ENCODE data around the gene SELENON.

Gene SELENON

DNA sequence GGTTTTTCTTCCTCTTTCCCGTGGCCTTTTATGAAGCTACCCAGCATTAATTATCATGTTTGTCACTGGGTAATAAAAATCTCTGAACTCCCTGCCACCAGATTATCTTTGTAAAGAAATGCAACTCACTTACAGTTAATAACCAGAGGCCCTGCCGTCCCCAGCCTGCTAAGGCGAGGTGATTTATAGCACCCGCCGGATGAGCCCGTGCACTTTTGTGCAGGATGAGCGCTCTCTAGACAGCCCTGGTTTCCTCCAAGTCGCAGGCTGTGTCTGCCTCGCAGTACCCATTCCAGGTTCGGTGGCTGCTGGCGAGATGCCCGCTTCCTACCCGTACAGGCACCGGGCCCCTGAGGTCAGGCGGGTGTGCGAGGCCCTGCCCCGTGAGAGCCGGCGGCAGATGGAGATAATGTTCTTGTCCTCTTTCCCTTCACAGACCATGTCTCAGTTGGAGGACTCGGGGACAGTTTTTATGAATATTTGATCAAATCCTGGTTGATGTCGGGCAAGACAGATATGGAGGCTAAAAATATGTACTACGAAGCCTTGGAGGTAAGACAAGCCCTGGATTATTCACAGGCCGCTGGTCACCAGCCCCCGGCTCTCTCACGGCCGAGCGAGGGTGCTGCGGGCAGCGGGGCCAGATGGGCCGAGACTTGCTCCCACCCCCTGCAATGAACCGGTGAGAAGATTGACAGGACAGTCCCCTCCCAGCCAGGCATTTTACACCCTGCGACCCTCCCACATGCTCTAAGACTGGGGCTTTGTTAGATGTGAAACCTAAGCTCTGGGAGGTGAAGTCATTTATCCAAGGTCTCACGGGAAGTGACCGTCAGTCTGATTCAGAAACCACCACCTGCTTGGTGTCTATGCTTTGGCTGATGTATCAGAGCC lies 28.5 kb upstream of the SELENON start:
- no peak for DNase-seq

GRCh38 chr1:25772164-25772563 lies 27.8 kb upstream of the SELENON start:
- no peak for DNase-seq

DNA sequence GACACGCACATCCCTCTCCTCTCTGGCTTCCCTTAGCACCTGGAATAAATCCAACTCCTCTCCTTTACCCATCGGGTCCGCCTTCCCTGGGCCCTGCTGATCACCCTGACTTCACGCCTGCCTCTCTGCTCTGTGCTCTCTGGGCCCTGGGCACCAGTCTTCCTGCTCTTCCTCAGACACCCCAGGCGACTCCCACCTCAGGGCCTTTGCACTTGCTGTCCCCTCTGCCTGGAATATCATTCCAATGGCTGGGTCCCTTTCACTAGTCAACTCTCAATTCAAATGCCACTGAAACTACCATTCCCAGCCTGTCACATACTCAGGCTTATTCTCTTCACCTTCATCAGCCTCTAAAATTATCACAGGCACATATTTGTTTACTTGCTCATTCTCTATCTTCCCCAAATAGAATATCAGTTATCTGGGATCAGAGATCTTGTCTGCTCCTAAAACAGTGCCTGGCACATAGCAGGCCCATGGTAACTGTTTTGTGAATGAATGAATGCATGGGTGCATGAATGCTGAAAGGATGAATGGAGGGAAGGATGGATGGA lies 27.2 kb upstream of the SELENON start:
- DNase-seq = no peak

GRCh38 chr1:25773441-25774125 lies 26.4 kb upstream of the SELENON start:
- no peak for DNase-seq

- DNase-seq = no peak
These were observed 25.7 kb upstream of the SELENON start for GRCh38 chr1:25774206-25774803.

- DNase-seq = no peak
These were observed 24.8 kb upstream of the SELENON start for GRCh38 chr1:25774921-25775771.

DNA sequence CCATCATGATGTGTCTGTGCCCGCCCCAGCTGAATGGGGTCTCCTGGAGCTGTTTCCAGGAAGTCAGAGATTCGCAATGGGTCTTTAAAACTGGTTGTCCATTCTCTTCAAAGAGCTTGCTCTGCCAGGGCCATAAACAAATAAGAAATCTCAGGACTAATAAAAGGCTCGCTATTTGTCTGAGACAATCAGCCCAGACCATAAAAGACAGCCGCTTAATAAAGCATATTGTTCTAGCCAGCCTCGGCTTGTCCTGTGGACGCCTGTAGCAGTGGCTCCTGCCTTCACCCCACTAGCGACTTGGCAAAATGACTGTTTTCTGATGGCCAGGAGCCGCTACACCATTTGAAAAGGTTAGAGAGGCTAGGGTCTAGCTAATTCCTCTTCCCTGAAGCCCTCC lies 20.6 kb upstream of the SELENON start:
- DNase-seq = no peak

GRCh38 chr1:25779894-25780293 lies 20.1 kb upstream of the SELENON start:
- no peak for DNase-seq

DNA sequence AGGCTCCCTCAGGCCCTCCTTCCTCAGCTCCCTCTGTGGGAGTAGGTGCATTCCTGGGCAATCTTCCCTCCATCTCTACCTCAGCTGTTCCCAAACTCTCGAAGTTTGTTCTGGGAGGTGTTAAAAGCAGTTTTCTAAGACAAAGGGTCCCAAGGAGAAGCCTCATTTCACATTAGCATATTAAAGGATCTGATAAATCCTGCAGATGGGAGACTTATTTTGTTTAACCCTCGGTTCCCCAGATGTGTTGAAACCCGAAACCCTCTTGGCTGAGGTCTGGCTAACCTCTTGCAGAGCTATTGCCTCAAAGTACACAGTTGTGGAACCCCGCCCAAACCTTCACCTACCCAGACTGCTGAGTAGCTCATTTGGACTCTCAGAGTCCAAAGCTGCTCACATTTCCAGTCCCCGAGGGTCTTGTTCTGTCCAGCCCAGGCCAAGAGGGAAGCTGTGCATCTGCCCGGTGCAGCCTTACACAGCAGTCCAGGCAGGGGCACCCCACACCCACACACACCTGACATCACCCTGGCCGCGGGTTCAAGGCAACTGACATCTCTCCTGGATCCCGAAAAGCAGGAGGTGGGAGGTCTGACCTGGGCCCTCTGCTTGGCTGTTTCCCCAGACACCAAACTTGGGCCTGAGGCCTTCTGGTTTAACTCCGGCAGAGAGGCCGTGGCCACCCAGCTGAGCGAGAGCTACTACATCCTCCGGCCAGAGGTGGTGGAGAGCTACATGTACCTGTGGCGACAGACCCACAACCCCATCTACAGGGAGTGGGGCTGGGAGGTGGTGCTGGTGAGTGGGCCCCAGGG lies 19.5 kb upstream of the SELENON start:
- DNase-seq = no peak

GRCh38 chr1:25781130-25781433 lies 18.9 kb upstream of the SELENON start:
- no peak for DNase-seq

DNA sequence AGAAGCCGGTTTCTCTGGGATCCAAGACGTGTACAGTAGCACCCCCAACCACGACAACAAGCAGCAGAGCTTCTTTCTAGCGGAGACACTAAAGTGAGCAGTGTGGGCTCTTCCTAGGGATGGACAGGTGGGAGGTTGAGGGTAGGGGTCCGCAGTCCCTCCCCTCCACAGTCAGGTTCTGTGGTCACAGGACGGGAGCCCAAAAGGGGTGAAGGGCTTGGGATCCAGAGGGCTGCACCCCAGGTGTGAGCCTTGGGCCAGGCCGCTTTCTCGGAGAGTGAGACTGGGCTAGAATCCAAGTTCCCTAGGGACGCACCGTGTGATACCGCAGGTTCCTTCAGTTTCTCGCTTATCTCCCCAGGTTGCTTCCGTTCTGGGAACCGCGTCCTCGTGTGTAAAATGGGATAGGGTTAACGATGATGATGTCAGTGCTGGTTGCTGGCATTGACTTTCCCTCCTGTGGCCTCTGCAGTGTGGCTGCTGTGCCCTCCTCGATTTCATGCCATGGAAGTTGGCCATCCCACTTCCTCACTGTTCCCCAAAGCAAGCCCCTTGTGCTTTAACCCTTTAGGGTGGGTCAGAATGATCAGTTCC lies 17.3 kb upstream of the SELENON start:
- DNase-seq = no peak

DNA sequence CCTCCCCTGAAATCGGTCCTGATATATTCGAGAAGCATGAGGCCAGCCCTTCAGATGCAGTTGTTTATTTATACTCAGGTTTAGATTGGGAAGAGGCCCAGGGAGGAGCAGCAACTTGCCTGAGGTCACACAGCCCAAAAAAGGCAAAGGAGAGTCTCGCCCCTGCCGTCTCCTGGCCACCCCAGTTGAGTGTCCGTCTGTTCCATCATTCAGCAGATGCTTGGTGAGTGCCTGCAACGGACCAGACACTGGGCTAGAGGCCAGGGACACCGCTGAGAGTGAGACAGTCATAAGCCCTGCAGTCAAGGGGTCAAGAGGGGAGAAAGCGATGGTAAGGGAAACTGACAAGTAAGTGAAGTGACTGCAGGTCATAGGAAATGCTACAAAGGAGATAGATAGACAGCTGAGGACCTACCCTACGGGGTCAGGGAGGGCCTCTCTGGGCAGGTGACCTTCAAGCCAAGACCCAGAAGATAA lies 15.4 kb upstream of the SELENON start:
- no peak for DNase-seq

GRCh38 chr1:25785333-25786067 lies 14.5 kb upstream of the SELENON start:
- DNase-seq = no peak

DNA sequence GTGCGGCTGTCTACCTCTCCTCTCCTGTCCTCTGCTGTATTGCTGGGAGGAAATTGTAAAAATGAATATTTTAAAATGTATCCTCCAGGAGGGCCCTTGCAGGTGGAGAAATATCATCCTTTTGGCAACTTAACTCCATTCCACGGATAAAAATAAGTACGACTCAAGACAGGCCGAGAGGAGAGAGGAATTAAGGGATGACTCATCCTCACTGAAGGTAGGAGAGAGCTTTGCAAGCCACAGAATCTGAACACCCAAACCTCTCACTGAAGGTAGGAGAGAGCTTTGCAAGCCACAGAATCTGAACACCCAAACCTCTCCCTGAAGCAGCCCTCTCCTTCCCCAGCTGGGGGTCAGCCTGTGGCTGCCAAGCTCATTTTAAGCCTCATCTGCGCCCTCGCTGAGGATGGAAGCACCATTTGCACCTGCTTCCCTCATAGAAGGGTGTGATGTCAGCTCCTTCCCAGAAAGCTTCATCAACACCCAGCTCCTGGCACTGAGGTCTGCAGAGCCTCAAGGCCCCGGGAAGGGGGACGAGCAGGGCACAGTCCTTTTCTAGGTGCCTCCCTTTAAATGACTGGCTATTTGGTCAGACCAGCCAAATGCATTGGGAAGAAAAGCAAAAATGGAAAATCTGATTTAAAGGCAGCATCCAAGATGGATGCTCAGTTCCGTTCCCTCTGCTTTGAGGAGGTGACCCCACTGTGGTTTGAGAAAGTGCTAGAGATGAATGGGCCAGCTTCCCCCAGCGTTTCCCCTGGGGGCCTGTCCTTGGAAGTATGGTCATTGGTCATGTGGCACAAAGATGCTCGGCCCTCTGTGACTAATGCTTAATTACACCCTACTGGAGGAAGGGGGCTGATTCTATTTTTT lies 12.9 kb upstream of the SELENON start:
- DNase-seq = peak; percentile 20

GRCh38 chr1:25787760-25788166 lies 12.2 kb upstream of the SELENON start:
- no peak for DNase-seq

- no peak for DNase-seq
These were observed 9.5 kb upstream of the SELENON start for GRCh38 chr1:25790472-25790871.

DNA sequence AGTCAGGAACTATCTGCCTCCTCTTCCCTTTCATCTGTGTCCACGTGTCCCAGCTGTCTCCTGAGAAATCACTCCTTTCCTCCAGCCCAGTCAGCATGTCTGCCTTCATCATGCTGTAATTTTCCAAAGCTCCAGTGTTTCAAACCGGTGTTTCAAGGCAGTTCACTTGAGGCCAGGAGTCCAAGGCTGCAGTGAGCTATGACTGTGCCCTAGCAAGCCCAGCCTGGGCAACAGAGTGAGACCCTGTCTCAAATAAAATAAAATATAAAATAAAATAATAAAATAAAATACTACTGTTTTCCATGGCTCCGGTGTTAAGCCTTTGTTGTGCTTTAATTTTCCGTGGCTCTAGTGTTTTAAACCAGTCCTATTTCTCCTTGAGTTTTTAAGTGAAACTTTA lies 7.9 kb upstream of the SELENON start:
- DNase-seq = no peak

DNA sequence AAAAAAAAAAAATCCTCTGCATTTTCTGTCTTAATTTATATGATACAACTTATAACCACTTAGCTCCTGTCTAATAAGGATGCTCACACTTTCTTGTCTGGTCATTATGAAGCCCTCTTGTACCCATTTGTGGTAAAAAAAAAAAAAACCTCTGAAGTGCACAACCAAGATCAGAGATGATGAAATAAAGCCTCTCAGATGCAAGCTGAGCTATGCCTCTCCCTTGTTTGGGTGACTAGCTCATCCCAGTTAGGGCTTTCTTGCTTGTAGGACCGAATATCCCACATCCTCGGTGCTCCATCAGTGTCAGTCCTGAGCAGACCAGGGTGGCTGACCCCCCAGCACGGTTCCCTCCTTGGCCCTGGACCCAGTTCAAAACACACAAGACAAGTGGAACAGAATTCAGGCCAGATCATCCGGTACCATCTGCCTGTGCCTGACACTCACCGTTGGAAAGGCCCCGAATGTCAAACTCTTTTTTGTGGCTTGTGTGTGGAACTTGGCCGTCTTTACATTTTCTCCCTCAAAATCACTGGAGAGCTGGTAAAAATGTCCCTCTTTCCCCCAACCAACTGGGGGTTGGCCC lies 6.3 kb upstream of the SELENON start:
- no peak for DNase-seq

- no peak for DNase-seq
These were observed 5.7 kb upstream of the SELENON start for GRCh38 chr1:25794325-25794724.

Data from NCI-H226 (cell line).